Eye (tissue), 1 donor: ENCODE data around the gene ZFPL1.

ENCODE experiments used
- DNase-seq: peaks from one replicate; pipeline ENCODE4 v3.0.0-alpha.2; 2015

ZFPL1 gene

GRCh38 chr11:65130631-65131416, 46.8 kb downstream of the ZFPL1 start:
- no peak for DNase-seq

DNA sequence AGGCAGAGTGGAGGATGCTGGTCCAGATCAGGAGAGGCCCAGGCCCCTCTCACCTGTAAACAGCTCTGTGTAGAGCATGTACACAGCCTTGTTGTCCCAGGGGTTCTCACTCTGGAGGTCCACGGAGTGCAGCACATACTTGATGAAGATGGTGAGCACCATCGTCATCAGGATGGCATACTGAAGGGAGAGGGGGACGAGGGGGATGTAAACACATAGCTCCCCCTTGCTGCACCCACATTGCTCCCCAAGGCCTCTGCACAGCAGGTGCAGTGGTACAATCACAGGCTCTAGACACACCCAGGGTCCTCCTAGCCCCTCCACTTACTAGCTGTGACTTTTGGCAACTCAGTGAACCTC, 47.4 kb downstream of the ZFPL1 start:
- DNase-seq: no peak

DNA sequence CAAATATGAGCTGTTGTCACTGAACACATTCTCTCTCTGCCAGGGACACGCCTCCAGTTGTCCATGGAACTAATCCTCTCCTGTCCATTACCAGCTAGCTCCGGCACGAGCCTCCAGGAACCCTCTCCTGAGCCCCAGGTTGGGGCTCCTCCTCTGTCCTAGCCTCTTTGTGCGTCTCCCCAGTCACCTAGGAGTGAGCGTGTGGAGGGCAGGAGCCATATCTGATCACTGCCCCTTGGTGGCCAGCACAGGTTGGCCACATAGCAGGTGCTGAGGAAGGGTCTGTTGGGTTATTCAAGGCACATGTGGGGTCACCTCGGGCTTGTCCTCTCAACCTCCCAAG, 47.8 kb downstream of the ZFPL1 start:
- DNase-seq: no peak

DNA sequence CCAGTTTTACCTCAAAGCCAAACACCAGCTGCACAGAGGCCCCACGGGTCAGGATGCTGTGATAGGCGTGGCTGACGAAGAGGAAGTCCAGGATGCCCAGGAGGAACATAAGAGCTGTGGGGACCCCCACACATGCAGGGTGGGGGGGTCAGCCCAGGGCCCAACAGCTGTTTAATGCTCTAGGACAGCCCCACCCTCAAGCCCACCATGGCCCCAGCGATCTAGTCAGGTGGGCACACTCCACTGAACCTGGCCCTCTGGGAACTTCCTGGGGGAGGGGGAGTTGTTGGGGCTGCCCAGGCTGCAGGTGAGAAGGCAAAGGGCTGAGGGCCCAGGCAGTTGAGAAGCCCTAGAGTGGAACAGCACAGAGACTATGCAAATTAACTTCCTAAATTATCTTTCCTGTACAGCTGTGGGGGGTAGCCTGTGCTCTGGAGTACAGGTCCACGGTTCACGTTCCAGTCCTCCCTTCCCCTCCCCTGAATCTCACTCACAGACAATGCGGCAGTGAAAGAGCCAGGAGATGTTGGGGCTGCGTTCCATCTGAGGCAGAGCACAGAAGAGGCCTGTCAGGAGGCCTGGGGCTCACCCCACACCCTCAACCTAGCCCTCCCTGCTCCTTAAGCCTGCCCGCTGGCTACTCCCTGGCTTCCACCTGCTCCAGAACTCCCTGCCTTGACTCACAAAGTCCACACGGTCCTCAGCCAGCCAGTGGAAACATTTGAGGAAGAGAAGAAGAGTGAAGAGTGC, 48.4 kb downstream of the ZFPL1 start:
- DNase-seq: no peak

DNA sequence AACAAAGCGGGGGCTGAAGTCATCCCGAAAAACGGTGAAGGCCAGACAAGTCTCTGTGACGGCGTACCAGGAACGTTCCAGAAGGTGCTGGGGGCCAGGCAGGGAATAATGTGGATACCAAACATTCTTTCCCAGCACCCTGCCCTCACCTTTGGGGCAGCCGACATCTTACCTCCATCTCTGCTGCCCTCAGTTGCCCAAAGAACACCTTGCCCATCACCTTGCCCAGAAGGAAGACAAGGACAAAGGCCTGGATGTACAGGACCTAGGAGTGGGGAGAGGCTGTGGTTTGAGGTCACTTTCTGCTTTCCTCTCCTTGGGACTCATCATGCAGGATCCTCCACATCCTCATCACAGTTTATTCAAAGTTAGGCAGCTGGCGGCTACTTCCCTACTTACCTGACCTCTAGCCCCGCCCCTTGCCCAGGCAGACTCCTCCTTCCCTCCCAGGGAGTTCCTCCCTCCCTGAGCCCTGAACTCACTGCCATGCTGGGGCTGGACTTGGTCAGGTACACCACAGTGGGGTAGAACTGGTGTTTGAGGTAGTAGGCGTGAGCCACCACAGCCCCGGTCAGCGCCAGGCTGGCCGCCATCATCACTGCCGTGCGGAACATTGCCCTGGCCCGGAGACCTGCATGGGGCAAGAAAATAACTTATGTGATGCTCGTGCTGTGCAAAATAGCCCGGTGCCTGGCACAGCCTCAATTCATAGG, 49.1 kb downstream of the ZFPL1 start:
- no peak for DNase-seq

DNA sequence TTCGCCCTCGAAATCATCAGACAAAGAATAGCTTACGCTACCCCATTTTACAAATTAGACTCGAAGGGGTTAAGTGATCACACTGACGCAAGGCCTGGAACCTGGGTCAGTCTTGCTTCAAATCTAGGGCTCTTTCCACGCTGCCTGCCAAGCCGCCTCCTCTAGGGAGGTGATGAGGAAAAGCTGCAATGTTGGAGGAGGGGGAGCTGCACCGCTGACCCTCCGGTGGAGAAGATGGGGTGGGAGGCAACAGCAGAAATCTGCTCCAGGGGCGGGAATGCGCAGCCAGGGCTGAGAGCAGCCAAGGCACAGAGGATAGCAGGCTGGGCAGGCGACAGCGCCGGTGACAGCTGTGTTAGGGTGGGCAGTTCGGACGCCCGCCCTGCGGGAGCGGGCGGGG, 49.7 kb downstream of the ZFPL1 start:
- no peak for DNase-seq

- DNase-seq: peak; percentile 98
Observed at GRCh38 chr11:65134240-65134951, 50.4 kb downstream of the ZFPL1 start, which contains the start of gene SYVN1. Gene SYVN1 (minus strand): TSS chr11:65134519. CDS start chr11:65133601, 918 bp downstream.

DNA sequence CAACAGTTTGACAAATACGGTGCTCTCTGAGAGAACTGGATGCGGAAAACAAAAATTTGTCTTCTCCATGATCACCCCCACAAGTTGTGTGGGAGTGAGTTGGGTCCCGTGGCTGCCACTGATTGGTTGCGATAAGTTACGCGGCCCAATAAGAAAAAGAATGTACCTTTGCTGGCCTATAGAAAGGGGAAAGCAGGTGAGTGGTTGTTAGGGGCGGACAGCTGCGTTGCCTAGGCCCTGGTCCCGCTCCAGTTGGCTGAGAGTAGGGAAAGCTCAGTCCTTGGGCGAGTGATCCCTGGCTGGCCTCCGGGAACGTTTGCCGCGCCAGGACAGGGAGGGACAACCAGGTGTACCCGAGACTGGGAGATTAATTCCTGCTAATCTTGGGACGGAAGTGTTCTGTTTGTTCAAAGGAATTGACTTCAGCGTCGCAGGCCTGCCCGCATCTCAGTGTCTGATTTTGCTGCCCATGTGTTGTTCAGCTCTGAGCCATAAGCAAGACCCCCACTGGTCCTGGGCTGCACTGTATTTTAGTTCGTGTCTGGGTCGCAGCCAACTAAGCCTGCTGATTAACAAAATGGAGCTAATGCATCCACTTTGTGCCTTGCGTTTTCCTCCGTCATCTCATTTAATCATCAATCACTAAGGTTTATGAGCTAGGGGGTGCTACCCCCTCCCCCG, 51.1 kb downstream of the ZFPL1 start:
- no peak for DNase-seq

DNA sequence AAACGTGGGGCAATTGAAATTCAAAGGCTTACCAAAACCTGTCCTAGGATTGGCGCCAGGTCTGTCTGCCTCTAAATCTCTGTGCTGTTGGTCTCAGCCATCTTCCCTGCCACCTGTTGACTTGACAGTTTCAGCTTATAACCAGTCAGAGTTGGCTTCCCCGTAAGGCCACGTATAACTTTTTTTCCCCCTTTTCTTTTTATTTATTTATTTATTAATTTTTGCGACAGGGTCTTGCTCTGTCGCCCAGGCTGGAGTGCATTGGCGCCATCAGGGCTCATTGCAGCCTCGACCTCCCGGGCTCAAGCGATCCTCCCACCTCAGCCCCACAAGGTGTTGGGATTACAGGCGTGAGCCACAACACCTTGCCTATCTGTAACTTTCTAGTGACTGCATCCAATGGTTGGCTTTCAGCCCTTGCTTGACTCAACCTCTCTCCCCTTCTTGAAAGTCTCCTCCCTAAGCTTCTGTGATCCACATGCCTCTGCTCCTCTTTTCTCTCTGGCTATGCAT, 51.7 kb downstream of the ZFPL1 start:
- DNase-seq: no peak

GRCh38 chr11:65136515-65137096, 52.6 kb downstream of the ZFPL1 start:
- DNase-seq: no peak
